HG02938 (cell line): ENCODE measurements around the gene PSD2.

Source experiments
- ATAC-seq: cut with Tn5 transposase; IDR thresholded peaks from one replicate; pipeline ENCODE4 v1.9.1; 2021; ENCODE audit warnings: mild to moderate bottlenecking, moderate library complexity; ENCODE audit not compliant: unreplicated experiment

Gene PSD2

GRCh38 chr5:139795074-139796001 is at the start of gene PSD2:
Gene PSD2, plus strand, starts transcription at chr5:139795808. Its CDS starts 13,633 bp downstream, at chr5:139809441.
- ATAC-seq = no peak

- no peak for ATAC-seq
Observed at GRCh38 chr5:139746691-139747582, 48.7 kb upstream of the PSD2 start.

- ATAC-seq = no peak
Observed at GRCh38 chr5:139747583-139748504, 47.8 kb upstream of the PSD2 start.

DNA sequence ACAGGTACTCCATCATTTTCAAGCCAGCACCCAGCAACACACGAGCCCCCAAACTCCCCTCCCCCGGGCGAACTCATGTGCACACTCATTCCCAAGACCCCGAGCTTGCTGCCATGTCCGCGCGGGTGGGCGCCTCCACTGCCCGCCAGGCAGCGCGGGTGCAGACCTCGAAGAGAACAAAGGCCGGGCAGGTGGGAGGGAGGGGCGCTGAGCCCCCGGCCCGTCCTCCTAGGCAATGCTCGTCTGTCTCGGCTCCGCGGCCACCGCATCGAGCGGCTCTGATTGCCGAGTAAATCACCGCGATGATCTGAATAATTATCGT is 47.1 kb upstream of the PSD2 start:
- no peak for ATAC-seq

DNA sequence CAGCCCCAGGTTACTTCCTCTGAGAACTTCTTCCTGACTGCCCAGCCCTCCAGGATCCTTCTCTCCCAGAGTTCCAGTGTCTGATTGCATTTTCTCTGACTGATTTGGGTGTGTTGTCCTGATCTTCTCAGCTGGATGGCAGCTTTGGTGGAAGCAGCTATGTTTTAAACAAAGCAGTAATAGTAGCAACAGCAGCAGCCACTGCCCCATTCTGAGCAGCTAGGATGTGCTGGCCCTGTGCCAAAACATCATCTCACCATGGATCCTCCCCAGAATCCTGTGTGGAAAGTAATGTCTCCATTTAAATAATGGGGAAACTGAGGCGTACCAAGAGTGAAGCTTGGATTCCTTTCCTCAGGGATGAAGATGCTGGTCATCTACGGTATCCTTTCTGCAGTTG is 46.4 kb upstream of the PSD2 start:
- ATAC-seq = no peak

GRCh38 chr5:139751236-139751635 is 44.4 kb upstream of the PSD2 start:
- ATAC-seq = no peak

DNA sequence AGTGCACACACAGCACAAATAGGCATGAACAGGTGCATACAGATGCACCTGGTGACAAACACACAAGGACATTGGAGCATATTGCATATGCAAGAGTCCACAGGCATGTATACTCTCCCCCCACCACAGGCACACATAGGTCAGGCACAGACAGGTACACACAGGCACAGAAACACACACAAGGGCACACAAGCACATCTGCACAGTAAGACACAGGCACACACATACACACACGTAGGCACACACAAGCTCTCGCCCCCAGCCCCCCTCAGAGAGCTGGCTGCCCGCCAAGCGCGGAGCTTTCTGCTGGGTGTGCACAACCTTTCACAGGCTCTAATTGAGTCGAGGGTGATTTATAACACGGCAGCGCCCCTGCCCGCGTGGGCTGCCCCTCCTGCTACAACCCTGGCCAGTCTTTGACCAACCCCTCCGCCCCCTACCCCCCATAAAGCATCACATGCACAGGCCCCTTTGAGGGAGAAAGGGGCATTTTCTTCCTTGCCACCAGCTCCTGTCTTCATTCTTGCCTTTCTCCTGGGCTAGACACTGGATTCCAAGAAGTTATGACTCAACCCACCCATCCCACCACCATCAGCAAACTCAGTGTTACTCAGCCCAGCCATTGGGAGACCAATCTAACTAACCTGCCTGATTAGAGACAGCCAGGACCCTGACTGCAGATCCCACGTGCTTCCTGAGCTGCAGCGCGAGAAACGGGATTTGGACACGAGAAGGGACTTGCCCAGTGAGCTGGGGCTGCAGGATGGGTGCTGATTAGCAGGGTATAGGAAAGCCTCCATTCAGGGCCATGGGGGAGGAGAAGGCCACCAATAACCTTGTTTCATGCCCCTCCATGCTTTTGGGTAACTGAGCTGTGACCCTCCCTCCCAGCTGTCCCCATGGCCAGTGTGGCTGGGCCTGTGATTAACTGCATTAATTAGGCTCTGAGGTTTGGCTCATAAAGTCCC is 42.8 kb upstream of the PSD2 start:
- ATAC-seq = no peak

- ATAC-seq = no peak
Observed at GRCh38 chr5:139755892-139756671, 39.5 kb upstream of the PSD2 start.

DNA sequence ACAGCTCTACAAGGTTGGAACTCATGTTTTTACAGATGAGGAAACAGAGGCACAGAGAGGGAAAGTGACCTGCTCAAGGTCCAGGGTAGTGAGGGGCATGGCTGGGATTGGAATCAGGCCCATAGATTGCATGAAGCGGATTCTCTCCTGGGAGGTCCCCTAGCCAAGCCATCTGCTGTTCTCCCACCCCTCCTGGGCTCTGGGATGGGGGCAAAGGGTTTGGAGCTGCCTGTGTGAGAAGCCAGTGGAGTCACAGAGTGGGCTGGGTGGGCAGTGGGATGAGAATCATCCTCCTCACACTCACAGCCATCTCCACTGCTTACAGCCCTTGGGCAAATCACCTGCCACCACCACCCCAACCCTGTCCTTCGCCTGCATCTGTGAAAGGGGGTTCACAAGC is 38.6 kb upstream of the PSD2 start:
- no peak for ATAC-seq

DNA sequence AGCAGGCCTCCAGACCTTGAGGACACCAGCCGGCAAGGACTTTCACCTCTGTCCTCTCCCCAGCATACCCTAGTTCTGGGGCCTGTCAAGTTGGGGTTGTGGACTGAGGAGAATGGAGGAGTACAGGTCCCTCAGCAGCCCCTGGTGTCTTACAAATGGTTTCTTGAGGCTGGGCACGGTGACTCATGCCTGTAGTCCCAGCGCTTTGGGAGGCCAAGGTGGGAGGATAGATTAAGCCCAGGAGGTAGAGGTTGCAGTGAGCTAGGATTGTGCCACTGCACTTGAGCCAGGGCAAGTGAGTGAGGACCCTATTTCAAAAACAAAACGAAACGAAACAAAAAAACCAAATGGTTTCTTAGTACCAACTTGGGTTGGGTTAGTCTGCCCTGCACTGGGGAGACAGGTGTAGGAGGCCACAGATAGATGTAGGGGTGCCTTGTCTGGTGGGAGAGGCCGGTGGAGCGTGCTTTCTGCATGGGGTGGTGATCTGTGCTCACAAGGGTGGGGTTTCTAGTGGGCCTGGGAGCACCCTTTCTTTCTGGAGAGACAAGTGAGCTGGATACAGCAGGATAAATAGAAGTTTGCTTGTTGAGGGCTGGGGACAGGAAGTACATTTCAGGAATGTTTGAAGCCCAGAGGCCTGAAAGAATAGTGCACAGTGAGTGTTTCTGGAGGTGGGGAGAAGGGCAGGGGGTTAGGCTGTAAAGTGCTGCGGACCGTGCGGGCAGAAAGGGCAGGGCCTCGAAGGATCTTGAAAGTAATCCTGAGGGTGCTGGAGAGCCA is 37.7 kb upstream of the PSD2 start:
- no peak for ATAC-seq

- no peak for ATAC-seq
Observed at GRCh38 chr5:139758510-139759075, 37.0 kb upstream of the PSD2 start.

DNA sequence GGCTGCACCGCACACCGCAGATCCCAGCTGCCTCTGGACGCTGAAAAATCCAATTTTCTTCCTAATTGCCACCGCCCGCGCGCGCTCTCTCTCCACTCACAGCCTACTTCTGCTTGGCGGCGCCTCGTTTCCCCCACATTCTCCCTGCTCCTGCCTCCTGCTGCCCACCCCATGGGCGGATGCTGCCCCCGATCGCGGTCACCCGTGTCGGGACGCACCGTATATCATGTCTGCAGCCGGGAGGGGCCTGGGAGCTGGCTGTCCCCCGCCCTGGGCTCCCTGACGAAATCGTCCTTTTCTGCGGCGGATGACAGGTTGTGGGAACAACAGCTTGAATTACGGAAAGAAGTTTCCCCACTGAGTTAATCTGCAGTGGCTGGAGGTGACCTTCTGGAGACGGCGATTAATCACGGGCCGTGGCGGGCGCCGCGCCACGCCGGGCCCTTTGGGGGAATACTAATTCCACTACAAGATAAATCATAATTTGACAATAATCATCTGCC is 36.3 kb upstream of the PSD2 start:
- no peak for ATAC-seq

- ATAC-seq = no peak
Observed at GRCh38 chr5:139760066-139761056, 35.2 kb upstream of the PSD2 start.

DNA sequence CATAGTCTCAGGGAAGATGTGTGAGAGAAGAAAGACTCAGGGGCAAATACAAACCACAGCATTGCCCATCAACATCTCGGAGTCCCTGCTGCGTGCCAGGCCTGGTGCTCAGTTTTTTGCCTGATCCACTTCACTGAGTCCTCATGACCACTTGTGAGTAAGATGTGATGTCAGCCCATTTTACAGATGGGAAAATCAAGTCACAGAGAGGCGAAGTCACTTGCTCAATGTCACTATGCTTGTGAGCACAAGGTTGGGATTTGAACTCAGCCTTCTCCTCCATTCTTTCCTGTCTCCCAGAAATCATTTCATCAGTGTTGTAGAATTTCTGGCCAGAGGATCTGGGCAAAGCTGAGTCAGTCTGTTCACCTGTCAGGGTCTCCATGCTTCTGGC is 34.6 kb upstream of the PSD2 start:
- no peak for ATAC-seq

- no peak for ATAC-seq
Observed at GRCh38 chr5:139761501-139761900, 34.1 kb upstream of the PSD2 start.

GRCh38 chr5:139762615-139763170 is 32.9 kb upstream of the PSD2 start:
- no peak for ATAC-seq
